ENCODE measurements around the gene FUNDC2.

- TF ChIP-seq CTCF (tag by site-specific recombination; IDR thresholded peaks at IDR 0.05) (no peak), ZNF133 (tag by site-specific recombination; IDR thresholded peaks at IDR 0.05) (no peak), ZBTB7A (tag by site-specific recombination; IDR thresholded peaks at IDR 0.05; ENCODE audit: low read depth) (no peak), ZNF112 (tag by site-specific recombination; IDR thresholded peaks at IDR 0.05) (no peak)
These were observed 43.4 kb downstream of the FUNDC2 start for GRCh38 chrX:155070038-155070437.
